HG03060 (cell line): ENCODE measurements around the gene HDHD3.
A peak's percentile ranks its signal among the peaks of the same experiment; 100 is the strongest.
"Not testable (repeated sequence)": the region's sequence is repeated elsewhere in the genome, so short reads cannot be mapped to it uniquely, and the experiment has no call there.

Experiments
- ATAC-seq: cut with Tn5 transposase; IDR thresholded peaks from one replicate; pipeline ENCODE4 v1.9.1; 2021; ENCODE audit warnings: low read depth, moderate number of reproducible peaks; ENCODE audit not compliant: unreplicated experiment

Gene HDHD3, protein sequence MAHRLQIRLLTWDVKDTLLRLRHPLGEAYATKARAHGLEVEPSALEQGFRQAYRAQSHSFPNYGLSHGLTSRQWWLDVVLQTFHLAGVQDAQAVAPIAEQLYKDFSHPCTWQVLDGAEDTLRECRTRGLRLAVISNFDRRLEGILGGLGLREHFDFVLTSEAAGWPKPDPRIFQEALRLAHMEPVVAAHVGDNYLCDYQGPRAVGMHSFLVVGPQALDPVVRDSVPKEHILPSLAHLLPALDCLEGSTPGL

DNA sequence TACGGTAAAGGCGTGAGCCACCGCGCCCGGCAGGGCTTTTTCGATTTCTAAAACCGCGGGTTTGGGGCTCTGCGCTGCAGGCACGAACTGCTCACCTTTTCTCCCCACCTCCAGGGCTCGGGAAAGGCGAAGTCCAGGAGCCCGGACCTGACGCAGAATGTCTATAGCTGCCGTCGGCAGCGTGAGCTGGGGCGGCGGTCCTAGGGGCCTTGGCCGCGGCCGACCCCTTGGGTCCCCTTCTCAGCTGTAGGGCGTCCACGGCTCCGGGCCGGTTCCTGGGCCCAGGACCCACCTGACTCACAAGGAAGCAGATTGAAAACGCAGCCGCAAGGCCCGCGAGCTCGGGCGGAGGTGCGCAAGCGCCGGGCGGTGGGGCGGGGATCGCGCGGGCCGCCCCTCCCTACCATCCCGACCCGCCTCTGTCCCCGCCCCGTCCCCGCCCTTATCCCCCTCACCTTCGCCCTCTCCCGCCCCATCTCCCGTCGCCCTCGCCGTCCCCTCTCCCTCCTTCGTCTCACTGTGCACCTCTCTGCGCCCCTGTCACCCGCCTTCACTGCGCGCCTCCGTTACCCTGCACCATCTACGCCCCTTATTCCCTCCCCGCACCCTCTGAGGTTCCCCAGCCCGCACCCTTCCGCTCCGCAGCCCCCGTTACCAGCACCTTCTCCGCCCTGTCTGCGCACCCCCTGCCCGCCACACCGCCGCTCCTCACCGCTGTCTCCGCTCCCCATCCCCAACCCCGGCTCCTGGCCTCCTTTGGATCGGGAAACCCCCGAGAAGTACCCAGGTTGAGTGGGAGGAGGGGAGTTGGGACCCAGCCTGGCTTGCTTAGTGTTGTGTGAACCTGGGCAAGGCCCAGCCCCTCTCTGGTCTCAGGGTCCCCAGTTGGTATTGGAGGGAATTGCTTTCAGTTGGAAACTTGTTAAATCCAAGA is at the start of gene HDHD3:
TSS of gene HDHD3 (minus strand) at position 353 of the 934 bp plus-strand sequence. CDS start 2,632 bp downstream, outside the sequence.
- no peak for ATAC-seq

- no peak for ATAC-seq
Observed at GRCh38 chr9:113425072-113425471, 48.3 kb upstream of the HDHD3 start.

- no peak for ATAC-seq
Observed at GRCh38 chr9:113421726-113422125, 44.9 kb upstream of the HDHD3 start.

DNA sequence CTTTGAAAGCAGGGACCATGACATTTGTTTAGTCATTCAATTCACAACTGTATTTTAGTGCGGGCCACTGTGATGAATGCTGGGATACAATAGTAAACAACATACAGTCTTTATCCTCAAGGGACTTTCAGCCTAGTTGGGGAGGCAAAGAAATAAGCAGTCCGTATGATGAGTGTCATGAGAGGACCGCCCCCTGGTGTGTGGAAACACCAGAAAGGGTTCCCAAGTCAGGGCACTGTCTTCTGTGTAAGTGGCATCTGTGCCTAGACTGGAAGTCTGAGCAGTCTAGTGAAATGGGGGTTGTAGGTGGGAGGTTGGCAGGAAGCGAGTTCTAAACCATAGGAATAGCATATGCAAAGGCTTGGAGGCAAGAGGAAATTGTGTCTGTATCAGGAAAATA is 40.6 kb upstream of the HDHD3 start:
- ATAC-seq: no peak

DNA sequence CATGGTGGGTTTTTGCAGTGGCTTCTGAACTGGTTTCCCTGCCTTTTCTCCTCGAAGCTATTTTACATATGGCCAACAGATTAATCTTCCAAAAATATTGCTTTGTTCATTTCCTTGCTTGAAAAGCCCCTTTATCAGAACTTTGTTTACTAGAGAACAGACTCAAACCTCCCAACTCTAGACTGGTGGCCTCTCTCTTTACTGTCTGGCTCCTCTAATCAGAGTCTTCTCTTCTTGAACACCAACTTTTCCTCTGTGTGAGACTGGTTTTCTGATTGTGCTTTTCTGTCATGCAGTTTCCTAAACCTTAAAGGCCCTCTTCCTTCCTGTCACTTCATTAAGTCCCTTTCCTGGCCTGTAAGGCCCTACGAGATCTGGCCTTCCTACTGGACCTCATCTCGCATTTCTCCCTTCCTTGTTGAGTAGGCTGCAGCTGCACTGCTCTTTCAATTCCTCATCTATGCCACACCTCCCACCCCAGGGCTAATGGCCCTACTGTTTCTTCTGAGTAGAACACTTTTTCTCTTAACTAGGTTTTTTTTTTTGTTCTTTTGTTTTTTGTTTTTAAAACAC is 39.4 kb upstream of the HDHD3 start:
- ATAC-seq: peak; percentile 61

GRCh38 chr9:113410207-113410864 is 33.5 kb upstream of the HDHD3 start, which contains the start of the genes C9orf43 and POLE3:
C9orf43 (plus strand) TSS chr9:113410747; CDS start chr9:113413494, 2,747 bp downstream.
POLE3 (minus strand) TSS chr9:113410675; CDS start chr9:113410293, 382 bp downstream.
- ATAC-seq: peak; percentile 74

GRCh38 chr9:113409883-113410206 is 33.1 kb upstream of the HDHD3 start:
- ATAC-seq: no peak

- no peak for ATAC-seq
Observed at GRCh38 chr9:113409481-113409880, 32.7 kb upstream of the HDHD3 start.

DNA sequence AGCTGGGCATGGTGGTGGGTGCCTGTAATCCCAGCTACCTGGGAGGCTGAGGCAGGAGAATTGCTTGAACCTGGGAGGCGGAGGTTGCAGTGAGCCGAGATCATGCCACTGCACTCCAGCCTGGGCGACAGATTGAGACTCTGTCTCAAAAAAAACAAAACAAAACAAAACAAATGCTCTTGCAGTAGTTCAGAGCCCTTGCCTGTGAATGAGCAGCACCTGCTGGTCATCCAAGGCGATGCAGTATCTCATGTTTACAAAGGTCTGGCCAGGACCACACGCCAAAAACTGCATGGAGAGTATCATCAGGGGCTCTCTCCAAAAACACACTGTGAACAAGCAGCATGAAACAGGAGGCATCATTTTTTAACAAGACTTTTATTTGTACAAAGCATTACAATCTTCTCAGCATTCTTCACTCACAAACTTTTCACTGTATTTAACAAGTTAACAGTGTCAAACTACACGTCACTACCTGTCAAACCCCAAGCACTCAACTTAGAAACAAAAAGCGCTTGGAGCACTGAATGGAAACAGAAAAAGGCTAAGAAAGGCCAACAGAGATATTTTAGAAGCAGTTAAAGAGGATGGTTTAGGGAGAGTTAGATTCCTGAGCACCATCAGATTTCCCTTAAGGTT is 30.2 kb upstream of the HDHD3 start:
- not testable (repeated sequence) for ATAC-seq

- ATAC-seq: not testable (repeated sequence)
Observed at GRCh38 chr9:113406353-113406752, 29.6 kb upstream of the HDHD3 start.

- ATAC-seq: no peak
Observed at GRCh38 chr9:113403646-113404045, 26.9 kb upstream of the HDHD3 start.

DNA sequence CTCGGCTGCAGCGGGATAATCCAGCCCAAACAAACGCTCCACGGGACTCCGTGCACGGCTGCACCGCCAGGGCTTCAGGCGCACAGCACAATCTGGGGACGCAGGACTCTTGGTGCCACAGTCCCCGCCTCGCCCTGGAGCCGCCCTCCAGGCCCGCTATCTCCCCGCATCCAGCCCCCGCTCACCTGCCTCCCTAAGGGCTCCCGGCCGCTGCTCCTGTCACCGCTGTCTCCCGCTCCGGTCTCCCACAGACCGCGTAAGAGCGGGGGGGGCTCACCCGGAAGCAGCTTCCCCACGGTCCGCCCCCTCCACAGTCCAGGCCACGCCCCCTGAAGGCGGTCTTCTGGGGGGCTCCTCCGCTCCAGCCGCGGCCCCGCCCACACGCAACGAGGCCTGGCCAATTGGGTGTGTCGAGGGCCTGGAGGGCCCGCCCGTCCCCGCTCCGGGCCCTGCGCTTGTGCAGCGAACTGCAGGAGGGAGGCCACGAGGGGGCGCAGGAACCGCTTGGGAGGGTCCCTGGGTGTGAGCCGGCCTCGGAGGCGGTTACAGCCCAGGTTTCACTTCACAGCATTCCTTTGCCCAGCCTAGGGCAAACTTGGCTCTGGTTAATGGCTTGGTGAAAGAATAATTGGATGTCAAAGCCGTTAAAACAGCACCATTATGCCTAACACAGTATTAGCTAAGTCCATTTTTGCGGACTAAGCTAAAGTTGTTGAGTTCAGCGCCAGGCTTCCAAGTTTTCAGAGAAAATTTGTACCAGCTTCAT is 24.4 kb upstream of the HDHD3 start, which contains the start of gene ALAD:
TSS of gene ALAD (minus strand) at position 258 of the 766 bp plus-strand sequence. CDS start 7,725 bp downstream, outside the sequence.
- peak; percentile 95 for ATAC-seq

- no peak for ATAC-seq
Observed at GRCh38 chr9:113399646-113400200, 22.9 kb upstream of the HDHD3 start.

- ATAC-seq: no peak
Observed at GRCh38 chr9:113398796-113399195, 22.0 kb upstream of the HDHD3 start.

- no peak for ATAC-seq
Observed at GRCh38 chr9:113397203-113397631, 20.4 kb upstream of the HDHD3 start.

GRCh38 chr9:113395000-113395861 is 18.4 kb upstream of the HDHD3 start:
- ATAC-seq: no peak

DNA sequence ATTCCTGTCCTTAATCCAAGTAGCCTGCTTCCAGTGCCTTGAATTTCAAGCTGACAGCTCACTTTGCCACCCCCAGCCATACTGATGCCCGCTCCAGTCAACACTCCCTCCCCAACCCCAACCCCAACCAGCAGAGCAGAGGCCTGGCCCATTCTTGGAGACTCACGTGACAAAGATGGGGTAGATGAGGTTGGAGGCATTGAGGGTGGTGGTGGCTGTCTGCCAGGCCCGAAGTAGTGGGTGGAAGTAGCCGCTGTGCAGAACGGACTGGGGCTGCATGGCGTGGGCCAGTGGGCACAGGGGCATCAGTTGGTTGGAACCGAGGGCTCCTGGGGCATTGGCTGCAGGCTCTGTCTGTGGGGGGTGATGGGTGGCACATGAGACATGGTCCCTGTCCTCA is 16.5 kb upstream of the HDHD3 start:
- no peak for ATAC-seq

- no peak for ATAC-seq
Observed at GRCh38 chr9:113391917-113392316, 15.1 kb upstream of the HDHD3 start.
